HL-60/S4 treated with phorbol 12-myristate 13-acetate at 8.2 ng/mL for 4 days and 3 days (cell line): ENCODE results near the gene SBF2.
"Not testable (repeated sequence)": the region's sequence is repeated elsewhere in the genome, so short reads cannot be mapped to it uniquely, and the experiment has no call there.

Experiments used
- in situ Hi-C: fragments of 300-500 bp; cut with MboI; formaldehyde crosslinking; loops from 2 replicates; pipeline ENCODE4 v1.15.0; 2022; ENCODE audit warnings: low sequenced_read_pairs

The SBF2 gene

DNA sequence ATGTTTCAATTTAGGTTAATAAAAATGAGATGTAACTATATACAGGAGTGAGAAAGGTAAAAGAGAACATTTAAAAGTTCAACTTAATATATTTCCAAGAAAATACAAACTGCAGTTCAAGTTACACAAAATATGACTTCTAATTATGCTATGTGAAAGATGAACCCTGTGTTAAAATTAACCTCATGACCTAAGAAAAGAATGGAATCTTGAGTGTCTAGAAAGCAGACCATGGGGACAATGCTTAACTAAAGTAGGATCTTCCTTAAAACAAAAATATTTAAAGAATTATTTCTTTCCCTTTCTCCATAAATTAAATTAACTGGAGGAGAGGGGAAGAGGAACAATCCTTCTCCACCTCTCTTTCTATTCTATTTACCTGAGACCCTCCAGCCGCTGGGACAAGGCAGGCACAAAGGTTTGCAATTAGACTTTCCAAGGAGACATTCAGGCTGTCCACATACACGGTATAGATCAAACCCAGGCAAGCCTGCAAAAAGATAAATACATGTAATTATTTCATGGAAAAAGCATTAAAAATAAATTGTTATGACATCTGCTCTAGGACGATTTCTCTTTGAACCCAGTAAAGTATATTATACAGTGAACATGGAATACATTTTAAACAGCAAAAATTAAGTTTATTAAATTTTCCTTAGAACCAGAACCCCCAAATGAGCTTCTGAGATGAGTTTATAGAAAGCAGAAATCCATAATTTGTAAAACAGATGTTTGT, 264.5 kb downstream of the SBF2 start:
- in situ Hi-C loops: no loop called here

DNA sequence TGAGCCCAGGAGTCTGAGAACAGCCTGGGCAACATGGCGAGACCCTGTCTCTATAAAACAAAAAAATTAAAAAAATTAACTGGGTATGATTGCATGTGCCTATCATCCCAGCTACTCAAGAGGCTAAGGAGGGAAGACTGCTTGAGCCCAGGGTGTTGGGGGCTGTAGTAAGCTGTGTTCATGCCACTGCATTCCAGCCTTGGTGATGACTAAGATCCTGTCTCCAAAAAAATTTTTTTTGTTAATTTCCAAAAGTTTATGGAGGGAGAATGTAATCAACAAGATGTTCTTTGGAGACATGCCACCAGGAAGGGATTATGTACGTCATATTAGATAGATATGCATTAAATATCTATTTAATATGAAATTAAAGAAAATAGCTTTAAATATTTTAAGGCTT, 267.5 kb downstream of the SBF2 start:
- in situ Hi-C loops: no loop called here

- in situ Hi-C loops: no loop called here
Observed at GRCh38 chr11:10023212-10023611, 270.8 kb downstream of the SBF2 start.

DNA sequence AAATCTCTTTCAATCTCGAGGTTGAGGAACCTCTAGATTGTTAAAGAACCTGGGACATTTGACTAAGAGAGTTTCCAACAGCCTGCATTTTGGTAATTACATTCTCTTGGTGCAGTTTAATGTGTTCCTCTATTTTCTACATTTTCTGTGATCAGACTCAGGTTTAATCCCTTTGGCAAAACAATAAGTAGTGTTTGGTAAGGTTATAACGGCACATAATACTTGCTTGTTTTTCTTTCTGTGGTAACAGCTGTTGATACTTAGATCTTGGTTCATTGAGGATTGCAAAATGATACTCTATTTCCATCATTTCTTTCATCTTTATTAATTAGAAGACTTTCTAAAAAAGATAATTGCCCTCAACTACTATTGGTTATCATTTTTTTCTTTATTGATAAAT, 271.3 kb downstream of the SBF2 start:
- in situ Hi-C loops: no loop called here

DNA sequence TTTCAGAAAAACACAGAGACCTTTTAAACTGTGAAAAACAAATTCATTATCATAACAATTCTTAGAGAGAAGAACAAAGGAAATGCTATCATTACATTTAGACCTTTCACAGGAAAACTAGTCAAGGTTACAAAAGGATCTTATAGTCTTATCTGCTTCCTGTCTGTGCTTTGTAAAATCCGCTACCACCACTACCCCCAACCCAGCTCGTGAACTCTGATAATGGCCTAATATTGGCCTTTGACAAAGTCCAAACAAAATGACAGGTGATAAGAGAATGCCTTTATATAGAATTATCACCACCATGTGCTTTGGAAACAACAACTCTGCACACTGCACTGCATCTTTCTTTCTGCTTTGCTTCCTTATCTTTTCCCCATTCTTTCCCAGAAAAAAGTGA, 272.5 kb downstream of the SBF2 start:
- in situ Hi-C loops: no loop called here

- in situ Hi-C loops: no loop called here
Observed at GRCh38 chr11:10019906-10020682, 273.9 kb downstream of the SBF2 start.

DNA sequence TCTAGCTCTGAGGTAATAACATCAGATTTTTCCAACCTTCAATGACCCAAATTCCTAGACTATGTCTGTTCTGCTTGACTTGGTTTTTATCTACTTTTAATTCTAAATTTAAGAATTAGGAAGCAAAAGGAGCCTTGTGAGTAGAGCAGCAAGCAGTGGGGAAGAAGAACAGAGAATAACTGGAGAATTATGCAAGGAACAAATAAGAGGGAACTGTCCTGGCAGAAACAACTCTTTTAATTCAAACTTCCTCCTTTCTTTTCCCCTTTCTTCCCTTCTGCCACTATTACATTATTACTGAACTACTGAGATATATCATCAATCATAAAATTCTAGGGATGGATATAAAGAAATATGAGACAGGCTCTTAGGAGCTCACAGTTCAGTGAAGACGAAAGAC, 276.1 kb downstream of the SBF2 start:
- in situ Hi-C loops: no loop called here

DNA sequence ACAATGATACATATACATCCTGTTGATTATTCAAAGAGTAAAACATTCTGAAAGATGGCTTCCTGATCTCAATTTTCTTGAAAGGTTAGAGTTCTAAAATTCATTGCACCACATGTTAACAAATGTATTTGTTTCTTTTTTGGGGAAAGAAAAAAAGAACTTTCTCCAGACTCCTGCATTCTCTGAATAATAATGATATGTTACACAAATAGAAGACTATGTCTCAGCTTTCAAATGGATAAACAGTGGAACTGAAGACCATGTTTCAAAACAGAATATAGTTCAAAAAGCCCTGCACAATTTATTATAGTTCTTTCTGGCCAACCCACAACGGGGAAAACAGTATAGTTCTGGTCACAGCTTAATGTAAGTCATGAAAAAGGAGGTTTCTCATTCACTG, 277.0 kb downstream of the SBF2 start:
- in situ Hi-C loops: no loop called here

DNA sequence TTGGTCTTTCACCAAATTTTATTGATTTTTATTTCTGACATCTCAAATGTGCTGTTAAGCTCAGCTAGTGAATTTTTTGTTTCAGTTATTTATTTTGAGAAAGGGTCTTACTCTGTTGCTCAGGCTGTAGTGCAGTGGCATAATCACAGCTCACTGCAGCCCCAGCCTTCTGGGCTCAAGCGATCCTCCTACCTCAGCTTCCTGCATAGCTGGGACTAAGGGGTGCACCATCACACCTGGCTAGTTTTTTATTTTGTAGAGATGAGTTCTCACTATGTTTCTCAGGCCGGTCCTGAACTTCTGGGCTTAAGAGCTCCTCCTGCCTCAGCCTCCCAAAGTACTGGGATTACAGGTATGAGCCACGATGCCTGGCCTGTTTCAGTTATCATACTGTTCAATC, 282.0 kb downstream of the SBF2 start:
- in situ Hi-C loops: no loop called here

DNA sequence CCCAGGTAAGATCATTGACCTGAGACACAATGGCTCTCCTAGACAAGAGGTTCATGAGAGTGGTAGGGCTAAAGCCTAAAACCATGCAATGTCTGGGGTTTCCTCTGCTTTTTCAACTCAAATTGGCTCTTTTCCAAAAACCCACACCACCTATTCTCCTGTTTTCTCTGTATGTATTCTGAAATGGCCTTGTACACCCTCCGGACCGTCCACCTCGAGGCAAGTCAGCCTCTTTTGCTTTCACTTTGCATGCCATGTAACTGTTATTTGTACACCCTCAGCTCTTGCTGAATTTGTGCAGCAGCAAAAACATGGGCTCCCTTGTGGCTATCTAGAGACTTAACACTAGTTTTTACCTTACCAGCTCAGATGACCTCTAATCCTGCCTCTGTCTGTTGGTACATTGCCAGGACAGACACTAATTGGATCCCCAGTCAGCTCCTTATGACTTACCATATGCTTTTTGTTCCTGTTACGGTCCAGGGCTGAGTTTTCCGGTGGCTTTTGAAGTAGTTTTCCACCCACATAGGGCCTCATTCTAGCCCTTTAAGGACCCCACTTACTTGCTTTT, 288.0 kb downstream of the SBF2 start:
- in situ Hi-C loops: no loop called here

DNA sequence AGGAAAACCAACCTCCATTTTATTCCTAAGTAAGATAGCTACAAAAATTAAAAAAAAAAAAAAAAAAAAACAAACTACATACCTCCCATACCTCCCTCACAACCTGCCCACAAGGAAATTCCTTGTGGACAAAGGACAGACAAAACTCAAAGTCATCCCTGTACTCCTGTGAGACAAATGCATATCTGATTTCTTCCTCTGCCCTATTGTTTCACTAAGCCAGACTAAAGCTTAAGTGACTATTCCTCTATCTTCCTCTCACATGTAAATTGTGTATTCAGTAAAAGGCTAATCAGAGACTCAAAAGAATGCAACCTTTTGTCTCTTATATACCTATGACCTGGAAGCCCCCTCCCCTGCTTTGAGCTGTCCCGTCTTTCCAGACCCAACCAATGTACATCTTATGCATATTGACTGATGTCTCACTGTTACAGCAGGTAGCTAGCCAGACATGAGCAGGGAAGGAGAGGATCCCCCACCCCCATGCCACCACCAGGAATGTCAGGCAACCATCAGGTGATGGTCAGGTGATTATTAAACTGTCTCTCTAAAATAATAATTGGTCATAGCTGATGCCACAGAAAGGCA, 289.4 kb downstream of the SBF2 start:
- in situ Hi-C loops: no loop called here

DNA sequence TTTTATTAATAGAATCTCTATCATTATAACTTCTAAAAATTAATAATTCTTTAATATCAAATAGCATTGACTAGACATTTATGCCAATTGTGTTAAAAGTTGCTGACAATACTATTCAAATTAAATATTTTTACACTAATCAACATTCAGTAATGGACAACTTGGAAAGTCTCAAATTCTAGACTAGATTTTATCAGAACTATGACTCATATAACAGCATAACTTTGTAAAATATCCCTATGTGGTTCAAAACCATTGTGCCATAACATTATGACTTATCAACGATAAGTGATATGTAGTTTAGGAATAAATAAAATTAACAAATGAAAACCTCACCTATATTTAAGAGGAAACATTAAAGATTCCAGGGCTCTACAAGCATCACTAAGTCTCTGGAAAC, 291.8 kb downstream of the SBF2 start:
- in situ Hi-C loops: no loop called here

GRCh38 chr11:9992306-9992705, 301.7 kb downstream of the SBF2 start:
- in situ Hi-C loops: no loop called here

- in situ Hi-C loops: no loop called here
Observed at GRCh38 chr11:9990221-9990973, 303.6 kb downstream of the SBF2 start.

- in situ Hi-C loops: not testable (repeated sequence)
Observed at GRCh38 chr11:9987303-9987702, 306.7 kb downstream of the SBF2 start.

DNA sequence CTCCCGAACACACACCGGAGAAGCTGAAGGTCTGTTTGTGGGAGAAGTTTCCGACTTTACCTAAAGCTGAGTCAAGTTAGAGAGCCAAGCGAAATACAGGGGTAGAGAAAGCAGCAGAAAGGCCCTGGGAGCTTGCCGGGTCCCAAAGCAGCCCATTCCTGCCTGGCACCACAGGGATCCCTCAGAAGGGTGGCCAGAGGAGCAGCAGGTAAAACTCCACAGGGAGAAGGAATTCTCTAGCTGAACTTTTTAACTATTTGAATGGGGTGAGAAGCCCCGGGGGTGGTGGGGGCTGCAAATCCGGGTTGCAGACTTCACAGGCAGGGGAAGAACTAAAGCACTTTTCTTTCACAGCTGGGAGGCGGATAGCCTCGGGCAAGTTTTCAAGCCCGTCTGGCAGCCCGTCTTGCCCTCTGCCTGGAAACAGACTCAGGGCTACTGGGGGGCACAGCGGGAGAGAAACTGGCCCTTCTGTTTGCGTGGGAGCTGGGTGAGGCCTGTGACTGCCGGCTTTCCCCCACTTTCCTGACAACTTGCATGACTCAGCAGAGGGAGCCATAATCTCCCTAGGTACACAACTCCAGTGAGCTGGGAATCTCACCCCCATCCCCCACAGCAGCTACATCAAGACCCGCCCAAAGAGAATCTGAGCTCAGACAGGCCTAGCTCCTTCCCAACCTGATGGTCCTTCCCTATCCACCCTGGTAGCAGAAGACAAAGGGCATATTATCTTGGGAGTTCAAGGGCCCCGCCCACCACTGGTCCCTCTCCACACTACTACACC, 311.0 kb downstream of the SBF2 start:
- in situ Hi-C loops: no loop called here

DNA sequence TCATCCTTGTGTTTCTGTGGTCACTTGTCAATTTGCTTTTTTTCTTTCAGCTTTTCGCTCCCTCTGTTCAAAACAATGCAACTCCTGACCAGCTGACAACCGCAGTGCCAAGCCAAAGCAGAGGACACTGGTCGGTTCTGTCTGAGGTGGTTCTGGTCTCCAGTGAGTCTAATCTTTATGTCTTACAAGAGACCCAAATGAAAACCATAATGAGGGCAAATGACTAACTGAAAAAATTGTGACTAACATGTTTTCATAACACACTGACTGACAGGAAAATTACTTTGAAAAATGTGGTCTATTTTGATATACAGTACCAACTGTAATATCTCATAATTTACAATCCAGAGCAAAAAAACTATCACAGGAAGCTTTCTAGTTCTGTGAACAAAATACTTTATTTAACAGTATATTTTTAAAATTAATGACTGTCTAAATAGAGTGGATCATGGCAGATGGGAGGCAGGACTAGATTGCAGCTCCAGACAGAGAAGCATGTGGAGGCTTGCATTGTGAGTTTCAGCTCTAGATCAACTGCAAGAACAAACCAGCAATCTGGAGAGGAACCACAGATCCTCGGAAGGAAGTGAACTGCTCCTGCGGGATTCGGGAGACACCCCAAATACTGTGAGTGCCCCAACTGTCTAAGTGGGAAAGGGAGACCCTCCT, 311.8 kb downstream of the SBF2 start:
- in situ Hi-C loops: no loop called here

GRCh38 chr11:9980931-9981330, 313.1 kb downstream of the SBF2 start:
- in situ Hi-C loops: no loop called here

DNA sequence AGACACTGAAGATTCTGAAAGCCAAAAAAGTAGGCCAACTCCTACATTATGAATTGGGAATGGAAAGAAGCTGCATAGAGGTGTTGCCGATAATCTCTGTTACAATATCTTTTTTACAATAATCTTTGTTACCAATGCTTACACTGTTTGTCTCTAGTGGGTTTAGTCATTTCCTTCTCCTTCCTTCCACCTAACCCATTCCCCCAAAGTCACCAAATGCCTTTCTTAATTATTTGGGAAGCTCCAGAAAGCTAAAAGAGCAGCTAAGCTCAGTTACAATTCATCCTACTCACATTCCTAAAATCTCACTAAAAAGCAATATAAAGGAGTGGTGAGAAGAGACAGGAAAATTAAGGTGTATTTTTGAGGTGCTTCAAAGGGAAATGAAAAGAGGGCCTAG, 316.5 kb downstream of the SBF2 start:
- in situ Hi-C loops: no loop called here

DNA sequence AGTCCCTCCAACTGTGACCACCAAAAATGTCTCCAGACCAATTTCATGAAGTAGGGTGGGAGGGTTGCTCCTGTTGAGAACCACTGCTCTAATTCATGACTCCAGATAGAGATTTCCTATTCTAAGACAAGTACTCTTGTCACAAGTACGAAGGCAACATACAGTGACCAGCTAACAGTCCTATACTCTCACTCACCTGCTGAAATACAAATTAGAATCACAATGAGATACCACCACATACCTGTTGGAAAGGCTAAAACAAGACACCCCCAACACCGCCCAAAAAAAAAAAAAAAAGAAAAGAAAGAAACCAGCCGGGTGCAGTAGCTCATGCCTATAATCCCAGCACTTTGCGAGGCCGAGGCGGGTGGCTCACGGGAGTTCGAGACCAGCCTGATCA, 319.6 kb downstream of the SBF2 start:
- in situ Hi-C loops: no loop called here
